ENCODE measurements around the gene MCU.
"Not testable (repeated sequence)": the region's sequence is repeated elsewhere in the genome, so short reads cannot be mapped to it uniquely, and the experiment has no call there.

The MCU gene

GRCh38 chr10:72732521-72732920 is 40.6 kb downstream of the MCU start:
- no peak for DNase-seq

GRCh38 chr10:72733989-72734388 is 42.0 kb downstream of the MCU start:
- no peak for DNase-seq

- DNase-seq = no peak
Measured at GRCh38 chr10:72735288-72735936, 43.5 kb downstream of the MCU start.

GRCh38 chr10:72736176-72736827 is 44.4 kb downstream of the MCU start:
- no peak for DNase-seq

GRCh38 chr10:72736828-72737220 is 44.9 kb downstream of the MCU start:
- no peak for DNase-seq

- not testable (repeated sequence) for DNase-seq
Measured at GRCh38 chr10:72737357-72737756, 45.4 kb downstream of the MCU start.

- no peak for DNase-seq
Measured at GRCh38 chr10:72738486-72738885, 46.5 kb downstream of the MCU start.

- DNase-seq = no peak
Measured at GRCh38 chr10:72740528-72740927, 48.6 kb downstream of the MCU start.

GRCh38 chr10:72742092-72742491 is 50.1 kb downstream of the MCU start:
- DNase-seq = no peak

GRCh38 chr10:72742797-72743196 is 50.9 kb downstream of the MCU start:
- no peak for DNase-seq

- DNase-seq = no peak
Measured at GRCh38 chr10:72744566-72744965, 52.6 kb downstream of the MCU start.

GRCh38 chr10:72746426-72747363 is 54.8 kb downstream of the MCU start:
- DNase-seq = no peak

- DNase-seq = no peak
Measured at GRCh38 chr10:72747521-72747920, 55.6 kb downstream of the MCU start.

- DNase-seq = no peak
Measured at GRCh38 chr10:72753760-72754231, 61.9 kb downstream of the MCU start.

GRCh38 chr10:72754275-72755032 is 62.5 kb downstream of the MCU start:
- no peak for DNase-seq

- DNase-seq = no peak
Measured at GRCh38 chr10:72756674-72757385, 64.9 kb downstream of the MCU start.

GRCh38 chr10:72757732-72758131 is 65.8 kb downstream of the MCU start:
- no peak for DNase-seq

GRCh38 chr10:72758930-72759329 is 67.0 kb downstream of the MCU start:
- DNase-seq = not testable (repeated sequence)

- no peak for DNase-seq
Measured at GRCh38 chr10:72759584-72759983, 67.6 kb downstream of the MCU start.

- DNase-seq = no peak
Measured at GRCh38 chr10:72761498-72761897, 69.6 kb downstream of the MCU start.

- no peak for DNase-seq
Measured at GRCh38 chr10:72762042-72762441, 70.1 kb downstream of the MCU start.

- no peak for DNase-seq
Measured at GRCh38 chr10:72763201-72763600, 71.3 kb downstream of the MCU start.
